WTC11 (cell line): Measurements from ENCODE around the gene SBF2. TPM values are rescaled to one million over a fixed set of nuclear protein-coding genes. Genes with fewer than 3 reads are reported as not detected.

Experiments
- ATAC-seq: fragments of 200-7000 bp; cut with Tn5 transposase; 2 replicates; pipeline ENCODE4 v1.10.0; 2021; ENCODE audit warnings: mild to moderate bottlenecking, moderate library complexity
- CTCF ChIA-PET: fragments of 300-600 bp; sonication (Branson Sonifier 250); formaldehyde crosslinking; loops from one replicate; lab custom pipeline; 2021; ENCODE audit warnings: antibody characterized with exemption; lab: Charles Lee
- POLR2A ChIA-PET: fragments of 350-600 bp; sonication (Branson Sonifier 250); formaldehyde crosslinking; loops from one replicate; lab custom pipeline; 2021; ENCODE audit warnings: antibody characterized with exemption; lab: Charles Lee
- DNase-seq: peaks from one replicate; pipeline ENCODE4 v3.0.0; 2021; ENCODE audit warnings: low spot score
- H3K27ac Mint-ChIP-seq: 2 replicates; pipeline ENCODE4 v1.8.0; 2021; ENCODE audit warnings: mixed read lengths
- H3K27me3 Mint-ChIP-seq: 2 replicates; pipeline ENCODE4 v1.8.0; 2021; ENCODE audit warnings: low read depth, mild to moderate bottlenecking, moderate library complexity, mixed read lengths
- H3K36me3 Mint-ChIP-seq: 2 replicates; pipeline ENCODE4 v1.8.0; 2021; ENCODE audit warnings: mixed read lengths
- H3K4me1 Mint-ChIP-seq: 2 replicates; pipeline ENCODE4 v1.8.0; 2022; ENCODE audit warnings: mixed read lengths
- H3K4me3 Mint-ChIP-seq: 2 replicates; pipeline ENCODE4 v1.8.0; 2021; ENCODE audit warnings: mild to moderate bottlenecking, moderate library complexity, mixed read lengths
- H3K9me3 Mint-ChIP-seq: 2 replicates; pipeline ENCODE4 v1.8.0; 2021; ENCODE audit warnings: mixed read lengths
- AR ChIP-seq: fragments of 250-450 bp; sonication (Bioruptor Pico); IDR thresholded peaks from 2 replicates; pipeline ENCODE4 v1.9.0; 2021; ENCODE audit warnings: mild to moderate bottlenecking
- ERG ChIP-seq: fragments of 250-450 bp; sonication (Bioruptor Pico); IDR thresholded peaks from 2 replicates; pipeline ENCODE4 v1.8.0; 2021; ENCODE audit warnings: mild to moderate bottlenecking
- ESRRA ChIP-seq: sonication (generic); formaldehyde crosslinking; IDR thresholded peaks from 2 replicates; pipeline ENCODE4 v1.8.1; 2022; ENCODE audit warnings: mild to moderate bottlenecking, missing genetic modification reagents, borderline replicate concordance
- ETV6 ChIP-seq: sonication (generic); formaldehyde crosslinking; IDR thresholded peaks from 2 replicates; pipeline ENCODE4 v1.8.1; 2022; ENCODE audit warnings: mild to moderate bottlenecking, missing genetic modification reagents
- FOXK1 ChIP-seq: sonication (generic); formaldehyde crosslinking; IDR thresholded peaks from 2 replicates; pipeline ENCODE4 v1.8.0; 2022; ENCODE audit warnings: mild to moderate bottlenecking, moderate library complexity, missing genetic modification reagents
- GRHL2 ChIP-seq: fragments of 250-450 bp; sonication (Bioruptor Pico); IDR thresholded peaks from 2 replicates; pipeline ENCODE4 v1.8.0; 2022; ENCODE audit warnings: mild to moderate bottlenecking, moderate library complexity; ENCODE audit not compliant: insufficient replicate concordance, severe bottlenecking
- GTF2I ChIP-seq: fragments of 250-450 bp; sonication (Bioruptor Pico); conservative IDR thresholded peaks from 2 replicates; pipeline ENCODE4 v1.4.0; 2021; ENCODE audit warnings: mild to moderate bottlenecking
- HMGXB4 ChIP-seq: sonication (generic); formaldehyde crosslinking; IDR thresholded peaks from 2 replicates; pipeline ENCODE4 v1.8.1; 2023; ENCODE audit warnings: mild to moderate bottlenecking, moderate library complexity, missing genetic modification reagents
- MLX ChIP-seq: sonication (generic); formaldehyde crosslinking; IDR thresholded peaks from 2 replicates; pipeline ENCODE4 v1.8.1; 2023; ENCODE audit warnings: mild to moderate bottlenecking, missing genetic modification reagents, moderate library complexity
- NFYB ChIP-seq: sonication (generic); formaldehyde crosslinking; conservative IDR thresholded peaks from 2 replicates; pipeline ENCODE4 v1.8.0; 2022; ENCODE audit warnings: low read depth, missing genetic modification reagents
- PREB ChIP-seq: sonication (generic); formaldehyde crosslinking; IDR thresholded peaks from 2 replicates; pipeline ENCODE4 v1.8.1; 2022; ENCODE audit warnings: mild to moderate bottlenecking, missing genetic modification reagents, moderate library complexity, borderline replicate concordance
- RORB ChIP-seq: fragments of 250-450 bp; sonication (Bioruptor Pico); IDR thresholded peaks from 2 replicates; pipeline ENCODE4 v1.9.0; 2021; ENCODE audit warnings: mild to moderate bottlenecking
- SP1 ChIP-seq: sonication (generic); formaldehyde crosslinking; conservative IDR thresholded peaks from 2 replicates; pipeline ENCODE4 v1.8.1; 2022; ENCODE audit warnings: missing genetic modification reagents
- ZNF532 ChIP-seq: fragments of 250-450 bp; sonication (Bioruptor Pico); IDR thresholded peaks from 2 replicates; pipeline ENCODE4 v1.9.0; 2021; ENCODE audit warnings: mild to moderate bottlenecking, borderline replicate concordance
- total RNA-seq: library from RNA; stranded (reverse); gene quantifications from 3 replicates; pipeline ENCODE4 v1.2.3, GENCODE V29; 2021

Gene SBF2
- total RNA-seq, 1 experiment from 2014 or later: 47.6 TPM

- CTCF ChIA-PET: interaction anchor here (0.7 to 1.3 kb wide), 2 partner anchors 20 to 240 kb away, joined by 3 to 5 read pairs; no protein-coding TSS in a partner anchor
- no peak overlapping the region for H3K27ac Mint-ChIP-seq
These were observed 197.0 kb downstream of the SBF2 start for GRCh38 chr11:10096987-10097386.

More at GRCh38 chr11:10096987-10097386, 197.0 kb downstream of the SBF2 start:
- DNase-seq (no peak), ATAC-seq (no peak)
- peaks cover 3% of the 10 kb centered on the region; the same call in 1 of the 2 replicates for H3K27me3 Mint-ChIP-seq
- POLR2A ChIA-PET: no interaction called here
- H3K9me3 Mint-ChIP-seq: peaks cover 35% of the 10 kb centered on the region
- 0 out of 2 replicates have a peak, but pooled peaks cover 3% of the 10 kb centered on the region for H3K4me1 Mint-ChIP-seq
- H3K36me3 Mint-ChIP-seq: peaks cover 36% of the 10 kb centered on the region
- no peak for TF ChIP-seq RORB (CRISPR knock-in tag)
- no peak for TF ChIP-seq ERG (CRISPR knock-in tag)
- TF ChIP-seq MLX: no peak
- no peak for TF ChIP-seq AR
- no peak for TF ChIP-seq NFYB
- no peak for TF ChIP-seq ETV6 (CRISPR knock-in tag)
- TF ChIP-seq FOXK1 (CRISPR knock-in tag): no peak
- TF ChIP-seq HMGXB4 (CRISPR knock-in tag): no peak
- TF ChIP-seq GTF2I (CRISPR knock-in tag): no peak
- TF ChIP-seq ZNF532 (CRISPR knock-in tag): no peak
- TF ChIP-seq SP1: no peak
- no peak for TF ChIP-seq GRHL2
- no peak for TF ChIP-seq PREB (CRISPR knock-in tag)
- no peak for TF ChIP-seq ESRRA (CRISPR knock-in tag)
- no peak overlapping the region for H3K4me3 Mint-ChIP-seq
